ENCODE measurements around the gene LPP.

Gene LPP

GRCh38 chr3:188239035-188239434, 85.1 kb downstream of the LPP start:
- DNase-seq (ENCODE audit: low read depth in 1 of 2, low spot score in 1 of 2), result no peak

GRCh38 chr3:188239577-188239976, 85.6 kb downstream of the LPP start:
- Histone ChIP-seq H3K27ac (replicated peaks) (no peak overlapping the region), H3K4me3 (replicated peaks; ENCODE audit: insufficient read depth, low read length) (no peak overlapping the region), H3K27me3 (ENCODE audit: insufficient read depth, poor library complexity, severe bottlenecking) (no peaks in the 10 kb centered on the region)
- no peak for DNase-seq (ENCODE audit: low read depth in 1 of 2, low spot score in 1 of 2)
- TF ChIP-seq GABPA (IDR thresholded peaks at IDR 0.05; ENCODE audit: low read depth), result no peak
- TF ChIP-seq POLR2AphosphoS5 (IDR thresholded peaks at IDR 0.05; ENCODE audit: low read depth), result no peak
- no peak for TF ChIP-seq REST (IDR thresholded peaks at IDR 0.05; ENCODE audit: insufficient replicate concordance, low read depth)
- TF ChIP-seq SPI1 (IDR thresholded peaks at IDR 0.05; ENCODE audit: borderline replicate concordance, low read depth), result no peak
- TF ChIP-seq CTCF (IDR thresholded peaks at IDR 0.05; ENCODE audit: insufficient read depth, low read length), result no peak

More at GRCh38 chr3:188239035-188239434, 85.1 kb downstream of the LPP start:
- TF ChIP-seq GABPA (IDR thresholded peaks at IDR 0.05; ENCODE audit: low read depth) (no peak), POLR2AphosphoS5 (IDR thresholded peaks at IDR 0.05; ENCODE audit: low read depth) (no peak), CTCF (IDR thresholded peaks at IDR 0.05; ENCODE audit: insufficient read depth, low read length) (no peak), SPI1 (IDR thresholded peaks at IDR 0.05; ENCODE audit: borderline replicate concordance, low read depth) (no peak), REST (IDR thresholded peaks at IDR 0.05; ENCODE audit: insufficient replicate concordance, low read depth) (no peak)
- H3K27ac ChIP-seq (replicated peaks), result no peak overlapping the region
- H3K27me3 ChIP-seq (ENCODE audit: insufficient read depth, poor library complexity, severe bottlenecking), result no peaks in the 10 kb centered on the region
- H3K4me3 ChIP-seq (replicated peaks; ENCODE audit: insufficient read depth, low read length), result no peak overlapping the region

GRCh38 chr3:188240189-188240981, 86.4 kb downstream of the LPP start:
- Histone ChIP-seq H3K4me3 (replicated peaks; ENCODE audit: insufficient read depth, low read length) (no peak overlapping the region), H3K27me3 (ENCODE audit: insufficient read depth, poor library complexity, severe bottlenecking) (no peaks in the 10 kb centered on the region), H3K27ac (replicated peaks) (no peak overlapping the region)
- TF ChIP-seq GABPA (IDR thresholded peaks at IDR 0.05; ENCODE audit: low read depth) (no peak), REST (IDR thresholded peaks at IDR 0.05; ENCODE audit: insufficient replicate concordance, low read depth) (no peak), POLR2AphosphoS5 (IDR thresholded peaks at IDR 0.05; ENCODE audit: low read depth) (no peak), CTCF (IDR thresholded peaks at IDR 0.05; ENCODE audit: insufficient read depth, low read length) (no peak), SPI1 (IDR thresholded peaks at IDR 0.05; ENCODE audit: borderline replicate concordance, low read depth) (no peak)
- DNase-seq (ENCODE audit: low read depth in 1 of 2, low spot score in 1 of 2), result no peak
